Esophagus squamous epithelium (tissue), 5 donors: ENCODE measurements around the gene LINC00237. TPM values are rescaled to one million over a fixed set of nuclear protein-coding genes. Genes with fewer than 3 reads are reported as not detected.

ENCODE experiments used
- DNase-seq: peaks from one replicate; lab custom pipeline; 2025; lab: John Stamatoyannopoulos, UW
- H3K27ac ChIP-seq, 4 donors: fragments of 200-600 bp; sonication (generic); one replicate each; pipeline ENCODE4 v1.5.1; 2016 to 2019; ENCODE audit warnings: mild to moderate bottlenecking in 1 of 4
- H3K27me3 ChIP-seq, 4 donors: fragments of 200-600 bp; sonication (generic); 1 replicate in 3 of 4; 2 replicates in 1 of 4; pipeline versions ENCODE4 v1.5.1 to v1.6.0; 2017 to 2021; ENCODE audit warnings: antibody characterized with exemption in 1 of 4
- H3K36me3 ChIP-seq, 3 donors: fragments of 200-600 bp; sonication (generic); one replicate each; pipeline ENCODE4 v1.5.1; 2016 to 2019
- H3K4me1 ChIP-seq, 3 donors: fragments of 200-600 bp; sonication (generic); one replicate each; pipeline ENCODE4 v1.5.1; 2017 to 2019
- H3K4me3 ChIP-seq, 4 donors: fragments of 200-600 bp; sonication (generic); 1 replicate in 3 of 4; 2 replicates in 1 of 4; pipeline ENCODE4 v1.5.1; 2016 to 2019; ENCODE audit warnings: mild to moderate bottlenecking in 2 of 4, moderate library complexity in 1 of 4
- H3K9me3 ChIP-seq, 3 donors: fragments of 200-600 bp; sonication (generic); one replicate each; pipeline ENCODE4 v1.5.1; 2016 to 2019
- CTCF ChIP-seq, 6 experiments: fragments of 450-650 bp in 4 of 6; fragments of 200-600 bp in 2 of 6; sonication (generic) in 2 of 6; IDR thresholded peaks; one replicate each; pipeline ENCODE4 v1.5.1; 2016 to 2019; ENCODE audit warnings: antibody characterized with exemption in 6 of 6, mild to moderate bottlenecking in 4 of 6, moderate library complexity in 4 of 6
- POLR2A ChIP-seq, 4 donors: fragments of 450-650 bp; IDR thresholded peaks; one replicate each; pipeline ENCODE4 v1.6.1; 2017; ENCODE audit warnings: antibody characterized with exemption in 4 of 4, mild to moderate bottlenecking in 4 of 4, moderate library complexity in 3 of 4
- WGBS, 2 donors: methylation state at CpG; one replicate each; pipeline ENCODE4 v1.1.5; 2018; 5-methylcytosine and 5-hydroxymethylcytosine counted together
- intact Hi-C: fragments of 100-400 bp; cut with DNase I; formaldehyde crosslinking; loops from one replicate; pipeline ENCODE4 v1.15.0; 2022
- total RNA-seq, 4 donors: library from RNA; depleted of rRNA; stranded (reverse); fragments of >200 nt; gene quantifications; one replicate each; pipeline ENCODE4 v1.1.0, GENCODE V29; 2016
- donor health status: DM: yes; HTN: yes; CAD: no.

Gene LINC00237
- total RNA-seq, 4 donors from 2014 or later, result not detected

DNA sequence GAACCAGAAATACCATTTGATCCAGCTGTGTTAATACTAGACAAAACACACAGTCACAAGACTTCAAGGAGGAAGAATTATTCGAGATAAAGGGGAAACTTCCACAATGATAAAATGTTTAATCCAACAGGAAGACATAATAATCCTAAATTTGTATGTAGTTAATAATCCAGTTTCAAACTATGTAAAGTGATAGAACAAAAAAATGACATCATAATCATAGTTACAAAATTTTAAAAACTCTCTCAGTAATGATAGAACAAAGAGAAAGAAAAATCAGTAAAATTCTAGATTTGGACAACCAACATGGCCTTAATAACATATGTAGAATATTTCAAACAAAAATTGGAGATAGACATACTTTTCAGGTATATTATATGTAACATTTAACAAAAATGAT lies 38.9 kb downstream of the LINC00237 start:
- no peaks in the 10 kb centered on the region for H3K4me1 ChIP-seq
- intact Hi-C loops, result no loop called here
- no peak for DNase-seq
- H3K36me3 ChIP-seq, result no peaks in the 10 kb centered on the region
- no peak overlapping the region for H3K27ac ChIP-seq
- TF ChIP-seq POLR2A (IDR thresholded peaks at IDR 0.05) (no peak), CTCF (IDR thresholded peaks at IDR 0.05) (no peak)
- H3K27me3 ChIP-seq, result peaks cover 0 to 17% (median 0%) of the 10 kb centered on the region in 4 donors
- H3K4me3 ChIP-seq, result no peak overlapping the region
- 71 to 77% methylated on average over 1 of the region's 1 CpG for WGBS, 2 donors
- no peaks in the 10 kb centered on the region for H3K9me3 ChIP-seq

GRCh38 chr20:21064924-21065323 lies 41.2 kb downstream of the LINC00237 start:
- Histone ChIP-seq H3K4me1 (no peaks in the 10 kb centered on the region), H3K36me3 (no peaks in the 10 kb centered on the region), H3K9me3 (no peaks in the 10 kb centered on the region), H3K27ac (no peak overlapping the region), H3K27me3 (peaks cover 0 to 18% (median 0%) of the 10 kb centered on the region in 4 donors), H3K4me3 (no peak overlapping the region)
- intact Hi-C loops, result no loop called here
- no peak for TF ChIP-seq POLR2A (IDR thresholded peaks at IDR 0.05)
- no peak for TF ChIP-seq CTCF (IDR thresholded peaks at IDR 0.05)
- DNase-seq, result no peak

DNA sequence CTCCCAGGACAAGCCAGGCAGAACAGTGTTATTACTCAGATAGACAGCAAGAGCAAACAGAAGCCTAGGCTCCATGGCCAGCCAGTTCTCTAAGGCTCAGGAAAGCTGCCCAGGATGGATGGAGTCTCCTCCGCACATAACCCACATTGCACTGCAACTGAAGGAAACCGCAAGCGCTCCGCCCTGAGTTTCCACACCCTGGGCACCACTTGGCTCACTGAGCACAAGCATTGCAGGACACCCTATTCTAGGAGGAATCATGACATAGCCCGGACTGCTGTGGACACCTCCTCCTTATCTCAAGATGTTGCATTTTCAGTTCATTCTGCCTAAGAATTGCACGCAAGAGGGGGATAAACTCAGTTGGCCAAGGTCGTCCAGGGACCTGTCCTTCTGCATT lies 42.9 kb downstream of the LINC00237 start:
- no peak for TF ChIP-seq CTCF (IDR thresholded peaks at IDR 0.05)
- no peak for TF ChIP-seq POLR2A (IDR thresholded peaks at IDR 0.05)
- H3K27ac ChIP-seq, result no peak overlapping the region
- H3K27me3 ChIP-seq, result peaks cover 0 to 19% (median 0%) of the 10 kb centered on the region in 4 donors
- H3K4me3 ChIP-seq, result no peak overlapping the region
- H3K4me1 ChIP-seq, result no peaks in the 10 kb centered on the region
- 85 to 89% methylated on average over 6 to 7 of the region's 7 CpGs for WGBS, 2 donors
- no peaks in the 10 kb centered on the region for H3K9me3 ChIP-seq
- H3K36me3 ChIP-seq, result no peaks in the 10 kb centered on the region
- DNase-seq, result no peak
- intact Hi-C loops, result no loop called here

DNA sequence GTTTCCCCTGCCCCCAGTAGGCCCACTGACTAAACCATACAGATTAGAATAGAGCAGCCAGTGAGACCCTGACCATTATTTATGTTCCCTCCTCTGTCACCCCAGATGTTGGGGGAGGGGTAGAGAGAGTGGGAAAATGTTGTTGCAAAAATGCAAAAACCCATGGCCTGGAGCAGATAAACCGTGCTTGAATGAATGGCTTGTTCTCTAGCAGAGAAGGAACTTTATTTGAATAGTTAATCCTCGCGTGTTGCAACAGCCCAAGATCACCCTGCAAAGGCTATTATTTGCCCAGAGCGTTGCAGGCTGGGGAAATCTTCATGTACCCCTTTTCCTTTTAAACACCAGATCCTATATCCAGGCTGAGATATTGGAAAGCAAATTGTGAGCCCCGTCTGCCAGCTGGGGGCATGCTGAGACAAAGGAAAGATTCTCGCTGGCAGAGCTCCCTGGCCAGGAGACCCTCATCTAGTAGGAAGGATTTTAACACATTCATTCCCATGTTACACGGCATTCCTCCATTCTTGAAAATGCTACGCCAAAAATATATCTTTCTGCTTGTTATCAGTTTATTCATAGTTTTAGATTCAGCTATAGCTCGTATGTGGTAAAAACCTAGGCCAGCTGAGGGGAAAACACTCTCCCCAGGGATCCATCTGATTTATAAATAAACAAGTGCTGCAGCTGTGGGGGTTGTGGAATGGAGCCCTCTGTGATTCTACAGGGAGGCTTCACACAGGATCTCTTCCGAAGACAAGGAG lies 53.0 kb downstream of the LINC00237 start:
- Histone ChIP-seq H3K27me3 (peaks cover 0 to 52% (median 0%) of the 10 kb centered on the region in 4 donors), H3K27ac (no peak overlapping the region), H3K9me3 (no peaks in the 10 kb centered on the region), H3K4me1 (peaks cover 0 to 16% (median 0%) of the 10 kb centered on the region in 3 donors), H3K36me3 (no peaks in the 10 kb centered on the region), H3K4me3 (no peak overlapping the region)
- no peak for DNase-seq
- intact Hi-C loops, result no loop called here
- TF ChIP-seq CTCF (IDR thresholded peaks at IDR 0.05) (no peak), POLR2A (IDR thresholded peaks at IDR 0.05) (no peak)
- 9 to 18% methylated on average over 10 of the region's 10 CpGs for WGBS, 2 donors

GRCh38 chr20:21052686-21053001 lies 53.5 kb downstream of the LINC00237 start:
- no peak for DNase-seq
- WGBS, 2 donors, result 77 to 79% methylated on average over 4 to 5 of the region's 6 CpGs
- Histone ChIP-seq H3K27me3 (peaks cover 0 to 52% (median 0%) of the 10 kb centered on the region in 4 donors), H3K36me3 (no peaks in the 10 kb centered on the region), H3K4me1 (peaks cover 0 to 16% (median 0%) of the 10 kb centered on the region in 3 donors), H3K9me3 (no peaks in the 10 kb centered on the region), H3K4me3 (no peak overlapping the region), H3K27ac (no peak overlapping the region)
- TF ChIP-seq CTCF (IDR thresholded peaks at IDR 0.05), result no peak
- no peak for TF ChIP-seq POLR2A (IDR thresholded peaks at IDR 0.05)
- intact Hi-C loops, result no loop called here
